Sigmoid colon (tissue), 4 donors: ENCODE results near the gene PRKCB.

Experiments
- POLR2A ChIP-seq, 2 donors: fragments of 450-650 bp; IDR thresholded peaks; one replicate each; pipeline ENCODE4 v1.6.1; 2016; ENCODE audit warnings: antibody characterized with exemption in 2 of 2, mild to moderate bottlenecking in 2 of 2, moderate library complexity in 2 of 2
- POLR2AphosphoS5 ChIP-seq, 4 donors: sonication (generic); formaldehyde crosslinking; IDR thresholded peaks; one replicate each; pipeline ENCODE4 v1.6.1; 2017; ENCODE audit warnings: antibody characterized with exemption in 4 of 4
- TF ChIP-seq, protein P1 (sequence below), 4 experiments: fragments of 450-650 bp in 3 of 4; fragments of 200-600 bp in 1 of 4; IDR thresholded peaks; one replicate each; pipeline ENCODE4 v1.5.1; 2016 to 2019; ENCODE audit warnings: antibody characterized with exemption in 4 of 4, mild to moderate bottlenecking in 3 of 4, moderate library complexity in 2 of 4

DNA sequence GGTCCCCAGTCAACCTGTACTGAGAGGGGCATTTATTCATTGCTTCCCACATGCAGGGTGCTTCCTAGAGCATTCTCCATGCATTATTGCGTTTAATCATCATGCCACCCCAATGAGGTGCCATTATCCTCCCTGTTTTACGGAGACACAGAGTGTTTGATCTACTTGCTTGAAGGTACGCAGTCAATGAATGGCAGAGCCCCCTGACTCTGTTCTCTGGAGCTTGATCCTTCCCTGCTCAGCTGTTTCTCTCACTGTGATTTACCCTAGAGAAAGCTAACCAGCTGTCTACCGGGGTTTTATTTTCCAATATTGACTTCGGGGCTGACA lies 117.2 kb downstream of the PRKCB start:
- TF ChIP-seq, protein P1, sequence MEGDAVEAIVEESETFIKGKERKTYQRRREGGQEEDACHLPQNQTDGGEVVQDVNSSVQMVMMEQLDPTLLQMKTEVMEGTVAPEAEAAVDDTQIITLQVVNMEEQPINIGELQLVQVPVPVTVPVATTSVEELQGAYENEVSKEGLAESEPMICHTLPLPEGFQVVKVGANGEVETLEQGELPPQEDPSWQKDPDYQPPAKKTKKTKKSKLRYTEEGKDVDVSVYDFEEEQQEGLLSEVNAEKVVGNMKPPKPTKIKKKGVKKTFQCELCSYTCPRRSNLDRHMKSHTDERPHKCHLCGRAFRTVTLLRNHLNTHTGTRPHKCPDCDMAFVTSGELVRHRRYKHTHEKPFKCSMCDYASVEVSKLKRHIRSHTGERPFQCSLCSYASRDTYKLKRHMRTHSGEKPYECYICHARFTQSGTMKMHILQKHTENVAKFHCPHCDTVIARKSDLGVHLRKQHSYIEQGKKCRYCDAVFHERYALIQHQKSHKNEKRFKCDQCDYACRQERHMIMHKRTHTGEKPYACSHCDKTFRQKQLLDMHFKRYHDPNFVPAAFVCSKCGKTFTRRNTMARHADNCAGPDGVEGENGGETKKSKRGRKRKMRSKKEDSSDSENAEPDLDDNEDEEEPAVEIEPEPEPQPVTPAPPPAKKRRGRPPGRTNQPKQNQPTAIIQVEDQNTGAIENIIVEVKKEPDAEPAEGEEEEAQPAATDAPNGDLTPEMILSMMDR (IDR thresholded peaks at IDR 0.05): no peak
- TF ChIP-seq POLR2AphosphoS5 (IDR thresholded peaks at IDR 0.05) (no peak), POLR2A (IDR thresholded peaks at IDR 0.05) (no peak)
